GM12878 (cell line): ENCODE results near the gene C4orf51. TPM values are rescaled to one million over a fixed set of nuclear protein-coding genes. Genes with fewer than 3 reads are reported as not detected.

Source experiments
- ATAC-seq: fragments of 200-7000 bp; cut with Tn5 transposase; 3 replicates; pipeline ENCODE4 v1.9.1; 2020; ENCODE audit warnings: mild to moderate bottlenecking, moderate library complexity
- BruUV-seq: library from RNA; stranded (reverse); fragments of 400-500 nt; replicated peaks from 2 replicates; lab custom pipeline; 2021; lab: Mats Ljungman, UMichigan
- CTCF ChIA-PET: fragments of 300-600 bp; sonication (Branson Sonifier 250); formaldehyde crosslinking; extraction: SDS; loops from one replicate; lab custom pipeline; 2021; ENCODE audit warnings: inconsistent platforms; lab: Yijun Ruan, JAX
- POLR2A ChIA-PET: fragments of 350-600 bp; formaldehyde crosslinking; extraction: SDS; loops from one replicate; lab custom pipeline; 2021; ENCODE audit warnings: inconsistent platforms; lab: Charles Lee
- RAD21 ChIA-PET: fragments of 300-600 bp; sonication (Branson Sonifier 250); formaldehyde crosslinking; loops from one replicate; lab custom pipeline; 2023; ENCODE audit warnings: antibody characterized with exemption; ENCODE audit not compliant: unreplicated experiment; lab: Charles Lee
- SMC1A ChIA-PET: fragments of 300-600 bp; sonication (Branson Sonifier 250); formaldehyde crosslinking; loops from one replicate; lab custom pipeline; 2023; ENCODE audit not compliant: unreplicated experiment, uncharacterized antibody; lab: Charles Lee
- DNase-seq: peaks from one replicate; pipeline ENCODE4 v3.0.0-alpha.2; 2011; ENCODE audit warnings: low read depth, low spot score
- FAIRE-seq: peaks from 3 replicates; lab custom pipeline; 2011; peaks lifted over from hg19 to GRCh38; lab: Jason Lieb, UNC
- H2AFZ ChIP-seq: 2 replicates; pipeline ENCODE4 v1.6.0; 2011; ENCODE audit warnings: low read depth, low read length, control low read depth; ENCODE audit not compliant: control insufficient read depth
- H3K27ac ChIP-seq: 2 replicates; pipeline ENCODE4 v1.5.1; 2011; ENCODE audit warnings: control low read depth; ENCODE audit not compliant: control insufficient read depth, insufficient read depth
- H3K27me3 ChIP-seq, 2 experiments: replicated peaks in 1 of 2; 2 replicates each; pipeline versions ENCODE4 v1.6.0 to v1.6.1; 2011; ENCODE audit warnings: low read length in 1 of 2; ENCODE audit not compliant: control insufficient read depth in 2 of 2, insufficient read depth in 2 of 2
- H3K36me3 ChIP-seq, 2 experiments: 2 replicates each; pipeline ENCODE4 v1.5.1; 2011; ENCODE audit warnings: low read length in 1 of 2; ENCODE audit not compliant: control insufficient read depth in 2 of 2, insufficient read depth in 2 of 2
- H3K4me1 ChIP-seq: 2 replicates; pipeline ENCODE4 v1.6.1; 2011; ENCODE audit warnings: mild to moderate bottlenecking, low read length, moderate library complexity, mixed read lengths; ENCODE audit not compliant: control insufficient read depth, insufficient read depth
- H3K4me2 ChIP-seq: 2 replicates; pipeline ENCODE4 v1.6.0; 2011; ENCODE audit warnings: control low read depth; ENCODE audit not compliant: control insufficient read depth, insufficient read depth
- H3K4me3 ChIP-seq: fragments of 200-600 bp; sonication (generic); 2 replicates; pipeline ENCODE4 v1.5.1; 2016
- H3K79me2 ChIP-seq: 2 replicates; pipeline ENCODE4 v1.6.0; 2011; ENCODE audit warnings: low read length; ENCODE audit not compliant: control insufficient read depth, insufficient read depth
- H3K9ac ChIP-seq: 2 replicates; pipeline ENCODE4 v1.8.0; 2011; ENCODE audit warnings: low read length, control low read depth, mixed read lengths; ENCODE audit not compliant: control insufficient read depth, insufficient read depth
- H3K9me3 ChIP-seq: replicated peaks from 3 replicates; pipeline ENCODE4 v1.5.1; 2011; ENCODE audit warnings: mild to moderate bottlenecking, low read length; ENCODE audit not compliant: control insufficient read depth, insufficient read depth
- H4K20me1 ChIP-seq: 2 replicates; pipeline ENCODE4 v1.6.0; 2011; ENCODE audit not compliant: control insufficient read depth, insufficient read depth
- CHD2 ChIP-seq: IDR thresholded peaks from 2 replicates; pipeline ENCODE4 v1.6.1; 2011; ENCODE audit warnings: low read depth, low read length, improper control_type of control experiment, borderline replicate concordance
- CHD4 ChIP-seq: fragments of 200-600 bp; sonication (generic); IDR thresholded peaks from 2 replicates; pipeline ENCODE4 v1.6.1; 2016; ENCODE audit warnings: mild to moderate bottlenecking
- ETV6 ChIP-seq, 2 experiments: fragments of 450-650 bp in 1 of 2; IDR thresholded peaks in 1 of 2; conservative IDR thresholded peaks in 1 of 2; 2 replicates each; pipeline ENCODE4 v1.6.1; 2014; ENCODE audit warnings: antibody characterized with exemption in 1 of 2, borderline replicate concordance in 1 of 2, low read depth in 1 of 2, mild to moderate bottlenecking in 1 of 2, moderate library complexity in 1 of 2
- RAD21 ChIP-seq: IDR thresholded peaks from 2 replicates; pipeline ENCODE4 v1.6.1; 2011; ENCODE audit warnings: mild to moderate bottlenecking, low read depth, low read length, moderate library complexity; ENCODE audit not compliant: insufficient read depth
- RELB ChIP-seq: fragments of 450-650 bp; IDR thresholded peaks from 2 replicates; pipeline ENCODE4 v1.6.1; 2017; ENCODE audit warnings: low read depth, mild to moderate bottlenecking, moderate library complexity
- TAF1 ChIP-seq: IDR thresholded peaks from 2 replicates; pipeline ENCODE4 v1.6.1; 2011; ENCODE audit warnings: mild to moderate bottlenecking, low read depth, low read length, borderline replicate concordance
- USF1 ChIP-seq: IDR thresholded peaks from 2 replicates; pipeline ENCODE4 v1.6.1; 2011; ENCODE audit warnings: borderline replicate concordance, low read depth, mild to moderate bottlenecking, moderate library complexity, mixed read lengths, low read length; ENCODE audit not compliant: insufficient read depth; ENCODE audit errors: extremely low read length
- ZNF622 ChIP-seq: fragments of 450-650 bp; IDR thresholded peaks from 2 replicates; pipeline ENCODE4 v1.6.1; 2017; ENCODE audit warnings: mild to moderate bottlenecking, inconsistent platforms
- WGBS: methylation state at CpG from one replicate; pipeline ENCODE4 v1.1.6; 2016; ENCODE audit warnings: low lambda C conversion rate; ENCODE audit not compliant: insufficient replicate concordance, insufficient coverage; ENCODE audit errors: missing lambda C conversion rate; 5-methylcytosine and 5-hydroxymethylcytosine counted together
- in situ Hi-C: fragments of 300-500 bp; cut with MboI; formaldehyde crosslinking; loops from 9 replicates; pipeline ENCODE4 v1.14.3; 2018; ENCODE audit warnings: mixed read lengths
- intact Hi-C: fragments of 100-400 bp; cut with micrococcal nuclease; formaldehyde crosslinking; loops from one replicate; pipeline ENCODE4 v1.14.2; 2022; ENCODE audit not compliant: unreplicated experiment
- polyA plus RNA-seq, 11 experiments: library from polyadenylated mRNA; depleted of rRNA in 4 of 11; unstranded in 6 of 11; stranded (reverse) in 5 of 11; fragments of >200 nt; fragmentation: Nextera tagmentation in 4 of 11; fragmentation: Illumina TruSeq in 1 of 11; extraction: Ambion mirVana in 4 of 11; extraction: Trizol in 1 of 11; gene quantifications; 1 replicate in 1 of 11; 2 replicates in 10 of 11; pipeline versions ENCODE4 v1.2.1 to v1.2.3, GENCODE V29; 2011 to 2016; ENCODE audit warnings: inconsistent platforms in 2 of 11, missing spikeins in 2 of 11, low read depth in 1 of 11
- total RNA-seq, 4 experiments: library from RNA; depleted of rRNA in 3 of 4; stranded (reverse); fragments of >200 nt in 3 of 4; fragmentation: Illumina TruSeq in 1 of 4; extraction: Trizol in 1 of 4; gene quantifications; 2 replicates each; pipeline versions ENCODE4 v1.2.1 to v1.2.3, GENCODE V29; 2013 to 2021

C4orf51 gene
- total and polyA plus RNA-seq, 10 of the 15 experiments (the other 5 are each of a cell fraction or from before 2014, with no cell fraction given) = not detected

GRCh38 chr4:145670422-145670821 is 9.5 kb upstream of the C4orf51 start (continued):
- TF ChIP-seq CHD2 = no peak

- no peak for ATAC-seq
- Histone ChIP-seq H3K4me1 (no peaks in the 10 kb centered on the region), H3K9ac (no peak overlapping the region), H3K27me3 (no peaks in the 10 kb centered on the region), H3K79me2 (no peaks in the 10 kb centered on the region), H4K20me1 (no peaks in the 10 kb centered on the region), H3K4me2 (no peak overlapping the region), H3K4me3 (no peak overlapping the region), H3K9me3 (no peaks in the 10 kb centered on the region), H3K36me3 (no peaks in the 10 kb centered on the region), H3K27ac (no peak overlapping the region), H2AFZ (no peak overlapping the region)
- SMC1A ChIA-PET = no interaction called here
- DNase-seq = no peak
- CTCF ChIA-PET = interaction anchor here (0.5 kb wide), 1 partner anchor 67 kb away, joined by 3 read pairs; no protein-coding TSS in a partner anchor
- WGBS = 4% methylated on average over 1 of the region's 1 CpG
- intact Hi-C loops (no loop called here), in situ Hi-C loops (no loop called here)
- TF ChIP-seq ETV6 (conservative IDR thresholded peaks at IDR 0.05 in 1 of 2, IDR thresholded peaks at IDR 0.05 in 1 of 2; ENCODE audit: borderline replicate concordance in 1 of 2, low read depth in 1 of 2) (no peak), RELB (no peak), TAF1 (no peak), ZNF622 (no peak), USF1 (no peak), CHD4 (no peak), RAD21 (no peak)
- RAD21 ChIA-PET = no interaction called here
- no peak for FAIRE-seq
- POLR2A ChIA-PET = no interaction called here
- BruUV-seq = no TSS peak
Measured at GRCh38 chr4:145679520-145679919, 426 bp upstream of the C4orf51 start.
